Body of pancreas (tissue), 4 donors: Measurements from ENCODE around the gene AHCYL2.

Source experiments
- CTCF ChIP-seq, 7 experiments: fragments of 450-650 bp in 4 of 7; fragments of 200-600 bp in 3 of 7; sonication (generic) in 3 of 7; IDR thresholded peaks; one replicate each; pipeline ENCODE4 v1.5.1; 2016 to 2019; ENCODE audit warnings: antibody characterized with exemption in 7 of 7
- POLR2A ChIP-seq, 3 donors: fragments of 450-650 bp; IDR thresholded peaks; one replicate each; pipeline ENCODE4 v1.6.1; 2016; ENCODE audit warnings: antibody characterized with exemption in 3 of 3, mild to moderate bottlenecking in 2 of 3

DNA sequence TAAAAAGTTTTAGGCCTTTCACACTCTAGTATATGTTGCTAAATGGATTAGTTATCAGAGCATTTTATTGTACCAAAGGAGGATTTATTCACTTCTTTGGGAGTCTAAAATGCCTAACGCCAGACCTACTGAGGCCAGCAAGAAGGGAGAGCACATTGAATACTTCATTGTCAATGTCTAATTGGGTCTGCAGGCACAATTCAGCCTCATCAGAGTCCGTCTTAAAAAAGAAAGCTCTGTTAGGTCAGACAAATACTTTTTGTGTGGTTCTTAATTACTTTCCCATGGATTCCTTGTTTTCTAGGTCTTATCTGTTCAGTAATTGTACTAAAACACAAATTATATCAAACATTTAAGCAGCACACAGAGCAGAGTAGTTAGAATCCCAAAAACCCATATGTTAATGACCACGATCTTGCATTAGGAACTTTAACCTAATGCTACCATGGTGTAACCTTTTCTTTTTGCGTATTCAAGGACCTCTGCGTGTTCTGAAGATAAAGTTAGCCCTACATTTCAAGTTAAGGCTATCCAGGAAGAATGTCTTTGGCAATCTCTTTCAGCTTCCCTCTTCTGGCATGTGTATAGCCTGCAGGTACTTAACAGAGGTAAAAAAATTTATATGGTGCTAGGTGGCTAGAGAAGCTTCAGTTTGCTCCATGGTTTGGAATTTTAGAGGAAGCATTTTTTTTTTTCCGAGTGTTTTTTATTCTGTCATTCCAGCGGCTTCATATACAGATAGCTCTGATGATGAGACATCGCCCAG lies 163.7 kb downstream of the AHCYL2 start:
- TF ChIP-seq CTCF (IDR thresholded peaks at IDR 0.05) (no peak), POLR2A (IDR thresholded peaks at IDR 0.05) (no peak)
